Islet precursor cell (in vitro differentiated cells): ENCODE results near the gene WDR90.

Experiments used
- DNase-seq: peaks from one replicate; pipeline ENCODE4 v3.0.0-alpha.2; 2018

WDR90 gene

GRCh38 chr16:626787-627453, 22.2 kb upstream of the WDR90 start:
- peak; percentile 87 for DNase-seq

GRCh38 chr16:627454-628239, 21.5 kb upstream of the WDR90 start:
- DNase-seq: no peak

GRCh38 chr16:628321-629061, 20.7 kb upstream of the WDR90 start:
- DNase-seq: no peak

- DNase-seq: peak; percentile 90
Measured at GRCh38 chr16:629185-629832, 19.9 kb upstream of the WDR90 start.

- DNase-seq: no peak
Measured at GRCh38 chr16:629833-630248, 19.3 kb upstream of the WDR90 start.

- DNase-seq: no peak
Measured at GRCh38 chr16:630249-630814, 18.8 kb upstream of the WDR90 start.

- DNase-seq: peak; percentile 82
Measured at GRCh38 chr16:630815-631405, 18.3 kb upstream of the WDR90 start, which contains the start of gene WFIKKN1. TSS of gene WFIKKN1 (plus strand) at chr16:630985. CDS start at chr16:631254, 269 bp downstream.

- no peak for DNase-seq
Measured at GRCh38 chr16:631808-632358, 17.3 kb upstream of the WDR90 start.

GRCh38 chr16:632486-633335, 16.5 kb upstream of the WDR90 start:
- no peak for DNase-seq

GRCh38 chr16:633336-634050, 15.7 kb upstream of the WDR90 start:
- no peak for DNase-seq

GRCh38 chr16:634051-634670, 15.0 kb upstream of the WDR90 start:
- DNase-seq: no peak

- DNase-seq: no peak
Measured at GRCh38 chr16:634996-635395, 14.2 kb upstream of the WDR90 start.

GRCh38 chr16:635573-636205, 13.5 kb upstream of the WDR90 start:
- DNase-seq: no peak

- peak; percentile 97 for DNase-seq
Measured at GRCh38 chr16:636206-637080, 12.7 kb upstream of the WDR90 start, which contains the start of gene METTL26. TSS of gene METTL26 (minus strand) at chr16:636305. CDS start at chr16:636290, 15 bp downstream.

GRCh38 chr16:637081-638018, 11.8 kb upstream of the WDR90 start:
- no peak for DNase-seq

GRCh38 chr16:638034-638543, 11.1 kb upstream of the WDR90 start:
- DNase-seq: no peak

GRCh38 chr16:638836-639235, 10.3 kb upstream of the WDR90 start:
- no peak for DNase-seq
